Suprapubic skin (tissue), 3 donors: ENCODE results near the gene TENM3.

Experiments used
- POLR2A ChIP-seq, 2 donors: fragments of 450-650 bp; IDR thresholded peaks; one replicate each; pipeline ENCODE4 v1.6.1; 2017; ENCODE audit warnings: antibody characterized with exemption in 2 of 2, mild to moderate bottlenecking in 2 of 2, moderate library complexity in 2 of 2
- TF ChIP-seq, protein P1 (sequence below), 2 donors: fragments of 200-600 bp in 1 of 2; fragments of 450-650 bp in 1 of 2; sonication (generic) in 1 of 2; IDR thresholded peaks; one replicate each; pipeline ENCODE4 v1.5.1; 2016 to 2019; ENCODE audit warnings: antibody characterized with exemption in 2 of 2, mild to moderate bottlenecking in 1 of 2, moderate library complexity in 1 of 2

DNA sequence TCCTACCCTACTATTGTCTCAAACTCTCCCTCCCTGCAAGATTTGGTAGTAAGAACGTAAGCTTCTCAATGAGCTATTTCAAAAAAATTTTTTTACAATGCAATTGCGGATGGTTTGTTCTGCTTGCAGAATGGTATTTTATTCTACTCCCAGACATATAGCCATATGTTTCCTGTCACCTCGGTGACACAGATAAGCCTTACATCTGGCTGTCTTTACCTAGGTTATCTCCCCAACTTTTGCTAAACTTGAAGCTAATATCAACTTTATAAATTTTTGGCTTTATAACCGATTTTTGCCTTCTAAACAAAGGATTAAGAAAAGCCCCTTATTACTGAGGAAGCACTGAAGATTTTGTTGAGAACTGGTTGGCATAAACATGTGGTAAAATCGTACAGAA, 331.5 kb downstream of the TENM3 start:
- no peak for TF ChIP-seq POLR2A (IDR thresholded peaks at IDR 0.05)
- TF ChIP-seq, protein P1, sequence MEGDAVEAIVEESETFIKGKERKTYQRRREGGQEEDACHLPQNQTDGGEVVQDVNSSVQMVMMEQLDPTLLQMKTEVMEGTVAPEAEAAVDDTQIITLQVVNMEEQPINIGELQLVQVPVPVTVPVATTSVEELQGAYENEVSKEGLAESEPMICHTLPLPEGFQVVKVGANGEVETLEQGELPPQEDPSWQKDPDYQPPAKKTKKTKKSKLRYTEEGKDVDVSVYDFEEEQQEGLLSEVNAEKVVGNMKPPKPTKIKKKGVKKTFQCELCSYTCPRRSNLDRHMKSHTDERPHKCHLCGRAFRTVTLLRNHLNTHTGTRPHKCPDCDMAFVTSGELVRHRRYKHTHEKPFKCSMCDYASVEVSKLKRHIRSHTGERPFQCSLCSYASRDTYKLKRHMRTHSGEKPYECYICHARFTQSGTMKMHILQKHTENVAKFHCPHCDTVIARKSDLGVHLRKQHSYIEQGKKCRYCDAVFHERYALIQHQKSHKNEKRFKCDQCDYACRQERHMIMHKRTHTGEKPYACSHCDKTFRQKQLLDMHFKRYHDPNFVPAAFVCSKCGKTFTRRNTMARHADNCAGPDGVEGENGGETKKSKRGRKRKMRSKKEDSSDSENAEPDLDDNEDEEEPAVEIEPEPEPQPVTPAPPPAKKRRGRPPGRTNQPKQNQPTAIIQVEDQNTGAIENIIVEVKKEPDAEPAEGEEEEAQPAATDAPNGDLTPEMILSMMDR (IDR thresholded peaks at IDR 0.05): no peak
